HG02571 (cell line): ENCODE measurements around the gene RAB37.
A peak's percentile ranks its signal among the peaks of the same experiment; 100 is the strongest.

Experiments
- ATAC-seq: cut with Tn5 transposase; IDR thresholded peaks from one replicate; pipeline ENCODE4 v1.9.1; 2021; ENCODE audit warnings: mild to moderate bottlenecking, moderate library complexity; ENCODE audit not compliant: unreplicated experiment

RAB37 gene

GRCh38 chr17:74760404-74761105, 23.5 kb downstream of the RAB37 start:
- ATAC-seq, result no peak

GRCh38 chr17:74761419-74761818, 24.4 kb downstream of the RAB37 start:
- no peak for ATAC-seq

GRCh38 chr17:74761931-74762330, 24.9 kb downstream of the RAB37 start:
- no peak for ATAC-seq

DNA sequence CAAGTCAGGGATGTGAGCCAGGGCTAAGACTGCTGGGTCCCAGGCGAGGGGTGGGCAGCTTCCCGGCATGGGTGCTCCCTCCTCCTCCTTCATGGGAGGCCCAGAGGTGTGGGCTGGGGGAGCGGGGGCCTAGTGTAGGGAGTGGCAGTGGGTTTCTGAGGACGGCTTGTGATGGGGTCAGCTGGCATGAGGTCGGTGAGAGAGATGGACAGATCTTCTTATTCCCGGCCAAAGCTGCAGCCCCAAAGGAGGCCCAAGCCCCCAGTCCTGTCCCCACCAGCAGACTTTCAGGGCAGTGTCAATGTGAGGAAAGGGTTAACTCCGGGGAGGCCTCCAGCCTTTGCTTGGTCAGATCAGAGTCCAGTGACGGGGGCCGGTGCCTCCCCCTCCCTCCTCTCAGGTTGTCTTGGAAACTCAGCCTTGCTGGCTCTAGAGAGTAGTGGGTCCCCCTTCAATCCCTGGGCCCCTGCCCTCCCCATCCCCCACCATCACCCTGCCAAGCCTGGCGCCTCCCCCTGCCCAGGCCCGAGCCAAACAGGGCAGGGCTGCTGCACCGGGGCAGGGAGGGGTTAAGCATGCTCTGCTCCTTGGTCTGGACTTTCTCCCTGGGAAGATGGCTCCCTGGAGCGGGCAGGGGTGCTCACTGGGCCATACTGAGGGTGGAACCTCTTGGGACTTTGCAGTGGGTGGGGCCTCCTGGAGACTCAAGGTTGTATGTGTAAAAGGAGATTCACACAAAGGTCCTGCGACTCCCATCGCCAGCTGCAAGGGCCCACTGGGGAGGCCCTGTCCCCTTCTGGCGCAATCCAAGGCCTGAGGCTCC, 26.7 kb downstream of the RAB37 start:
- ATAC-seq, result no peak

GRCh38 chr17:74764751-74765286, 27.8 kb downstream of the RAB37 start:
- no peak for ATAC-seq

DNA sequence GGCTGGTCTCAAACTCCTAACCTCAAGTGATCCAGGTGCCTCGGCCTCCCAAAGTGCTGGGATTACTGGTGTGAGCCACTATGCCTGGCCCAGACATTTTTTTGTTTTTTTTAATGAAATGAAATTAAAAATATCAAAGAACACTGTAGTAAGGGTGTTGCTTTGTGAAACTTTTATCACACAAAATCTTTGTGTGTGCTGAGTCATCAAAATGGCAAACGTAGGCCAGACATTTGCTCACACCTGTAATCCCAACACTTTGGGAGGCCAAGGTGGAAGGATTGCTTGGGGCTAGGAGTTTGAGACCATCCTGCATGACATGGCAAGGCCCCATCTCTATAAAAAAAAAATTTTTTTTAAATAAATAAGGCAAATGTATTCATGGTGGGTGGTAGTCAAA, 29.4 kb downstream of the RAB37 start:
- no peak for ATAC-seq

DNA sequence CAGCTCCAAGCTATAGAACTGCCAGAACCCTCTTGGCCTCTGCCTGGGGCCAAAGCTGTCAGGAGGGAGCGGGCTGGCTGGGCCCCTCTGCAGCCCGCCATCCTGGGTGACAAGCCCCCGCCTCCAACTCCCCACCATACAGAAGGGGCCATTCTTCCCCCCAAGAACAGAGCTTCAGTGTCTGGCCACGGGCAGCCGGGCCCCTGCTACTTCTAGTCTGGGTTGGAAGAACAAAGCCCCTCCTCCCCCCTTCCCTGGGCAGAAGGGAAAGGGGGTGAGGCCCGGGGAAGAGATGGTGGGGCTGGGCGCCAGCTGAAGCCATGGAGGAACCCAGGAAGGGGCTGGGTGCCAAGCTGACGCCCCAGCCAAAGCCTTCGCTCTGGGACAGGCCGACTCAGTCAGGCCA, 30.1 kb downstream of the RAB37 start:
- ATAC-seq, result no peak

GRCh38 chr17:74768069-74768762, 31.2 kb downstream of the RAB37 start:
- no peak for ATAC-seq

- ATAC-seq, result no peak
Measured at GRCh38 chr17:74768763-74769114, 31.7 kb downstream of the RAB37 start.

DNA sequence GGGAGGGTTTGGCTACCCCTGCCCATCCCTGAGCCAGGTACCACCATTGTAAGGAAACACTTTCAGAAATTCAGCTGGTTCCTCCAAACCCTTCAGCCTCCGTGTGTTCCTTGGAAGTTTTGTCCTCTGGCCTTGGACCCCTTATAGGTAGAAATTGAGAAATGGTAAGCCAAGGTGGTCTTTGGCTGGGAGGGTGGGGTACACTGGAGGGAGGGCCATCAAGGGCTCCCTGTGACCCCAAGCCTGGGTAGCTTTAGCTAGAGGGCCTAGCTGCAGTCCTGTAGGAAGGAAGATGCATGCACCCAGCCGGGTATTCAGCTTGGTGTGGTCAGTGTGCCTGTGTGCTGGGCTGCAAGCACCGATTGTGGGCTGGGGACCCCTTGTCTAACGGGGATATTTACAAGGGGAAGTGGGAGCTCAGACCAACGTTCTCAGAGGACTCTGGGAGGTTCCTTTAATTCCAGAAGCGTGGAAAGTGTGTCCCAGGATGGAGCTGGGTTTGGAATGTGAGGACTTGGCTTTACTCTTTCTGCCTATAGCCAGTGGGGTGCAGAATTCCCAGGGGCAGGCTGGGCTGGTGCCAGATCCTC, 32.3 kb downstream of the RAB37 start:
- ATAC-seq, result no peak

DNA sequence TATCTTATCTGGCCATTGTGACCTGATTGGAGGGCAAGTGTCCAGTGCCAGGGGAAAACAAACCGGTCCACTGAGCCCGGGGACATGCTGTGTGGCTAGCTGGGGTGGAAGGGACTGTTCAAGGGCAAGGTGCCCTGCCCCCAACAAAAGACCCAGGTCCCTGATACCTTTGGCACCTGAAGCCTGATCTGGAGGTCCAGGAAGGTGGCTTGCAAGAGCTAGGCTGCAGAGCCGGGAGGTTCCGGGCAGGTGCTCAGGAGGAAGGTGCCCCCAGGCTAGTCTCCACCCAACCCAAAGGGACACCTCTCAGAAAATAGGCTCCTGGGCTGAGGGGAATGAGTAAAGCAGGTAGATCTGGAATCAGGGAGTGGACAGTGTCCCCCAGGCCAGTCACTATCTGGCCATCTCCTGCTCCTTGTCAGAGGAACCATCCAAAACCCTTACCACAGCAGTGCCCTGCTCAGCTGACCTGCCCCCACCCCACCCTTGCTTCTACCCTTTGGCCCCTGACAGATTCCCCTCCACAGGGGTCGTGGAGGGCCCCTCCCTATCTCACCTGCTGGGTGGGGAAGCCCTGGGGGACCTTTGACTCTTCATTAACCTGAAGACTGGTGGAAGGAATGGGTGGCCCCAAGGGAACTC, 32.9 kb downstream of the RAB37 start:
- no peak for ATAC-seq

GRCh38 chr17:74770498-74771318, 33.7 kb downstream of the RAB37 start:
- ATAC-seq, result no peak

- ATAC-seq, result no peak
Measured at GRCh38 chr17:74771319-74771914, 34.4 kb downstream of the RAB37 start.

DNA sequence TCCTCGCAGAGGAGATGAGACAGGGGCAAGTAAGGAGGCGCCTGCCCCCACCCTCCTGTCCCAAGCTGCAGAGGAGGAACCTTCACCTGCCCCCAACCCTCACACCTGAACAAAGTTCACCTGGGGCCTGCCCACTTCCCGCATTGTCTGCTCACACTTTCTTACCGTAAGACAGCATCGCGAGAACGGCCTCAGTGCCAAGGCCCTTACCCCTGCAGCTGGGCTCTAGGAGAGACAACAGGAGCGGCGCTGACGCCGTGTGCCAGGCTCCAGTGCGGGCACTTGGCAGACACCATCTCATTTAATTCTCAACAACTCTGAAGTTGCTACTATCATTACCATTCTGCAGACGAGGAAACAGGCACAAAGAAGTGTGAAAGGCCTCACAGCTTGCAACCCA, 35.0 kb downstream of the RAB37 start:
- ATAC-seq, result no peak

DNA sequence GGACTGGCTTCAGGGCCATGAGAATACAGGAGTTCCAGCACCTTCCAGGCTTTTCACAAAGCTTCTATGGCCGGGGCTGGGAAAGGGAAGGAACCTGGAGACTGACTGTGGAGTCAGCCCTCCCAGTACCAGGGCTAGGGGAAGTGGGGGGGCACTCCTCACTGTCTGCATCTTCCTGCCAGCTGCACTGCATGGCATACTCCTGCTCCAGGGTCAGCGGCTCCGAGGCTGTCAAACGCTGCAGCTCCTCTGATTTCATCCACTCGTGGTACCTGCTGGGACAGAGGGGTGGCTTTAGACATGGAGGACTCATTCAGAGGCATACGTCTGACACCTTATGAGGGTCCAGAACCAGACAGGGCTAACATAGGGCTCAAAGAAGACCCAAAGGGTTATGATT, 36.4 kb downstream of the RAB37 start:
- no peak for ATAC-seq

GRCh38 chr17:74773871-74774286, 36.8 kb downstream of the RAB37 start:
- no peak for ATAC-seq

DNA sequence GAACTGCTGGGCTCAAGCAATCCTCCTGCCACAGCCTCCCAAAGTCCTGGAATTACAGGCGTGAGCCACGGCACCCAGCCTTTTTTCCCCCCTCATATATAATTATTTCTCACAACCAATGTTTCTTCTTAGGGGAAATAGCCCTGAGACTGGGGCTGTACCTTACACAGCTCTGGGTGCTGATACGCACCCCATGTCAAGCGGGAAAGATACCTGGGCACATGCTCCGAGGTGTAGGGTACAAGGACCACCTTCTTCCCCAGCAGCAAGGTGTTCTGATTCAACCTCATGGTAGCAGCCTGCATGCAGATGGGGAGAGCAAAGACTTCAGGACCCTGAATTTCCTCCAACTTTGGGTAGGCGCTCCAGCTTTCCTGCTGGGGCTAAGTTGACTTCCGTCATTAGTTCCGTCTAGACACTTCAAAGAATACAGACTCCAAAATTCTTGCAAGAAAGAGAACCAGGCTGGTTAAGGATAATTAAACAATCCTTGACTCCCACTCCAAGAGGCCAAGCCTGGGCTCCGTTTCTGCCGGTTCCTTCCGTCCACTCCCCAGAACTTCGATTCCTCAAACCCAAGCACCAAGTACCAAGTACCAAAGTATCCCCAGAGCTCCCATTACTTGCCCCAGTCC, 38.5 kb downstream of the RAB37 start:
- ATAC-seq, result no peak

DNA sequence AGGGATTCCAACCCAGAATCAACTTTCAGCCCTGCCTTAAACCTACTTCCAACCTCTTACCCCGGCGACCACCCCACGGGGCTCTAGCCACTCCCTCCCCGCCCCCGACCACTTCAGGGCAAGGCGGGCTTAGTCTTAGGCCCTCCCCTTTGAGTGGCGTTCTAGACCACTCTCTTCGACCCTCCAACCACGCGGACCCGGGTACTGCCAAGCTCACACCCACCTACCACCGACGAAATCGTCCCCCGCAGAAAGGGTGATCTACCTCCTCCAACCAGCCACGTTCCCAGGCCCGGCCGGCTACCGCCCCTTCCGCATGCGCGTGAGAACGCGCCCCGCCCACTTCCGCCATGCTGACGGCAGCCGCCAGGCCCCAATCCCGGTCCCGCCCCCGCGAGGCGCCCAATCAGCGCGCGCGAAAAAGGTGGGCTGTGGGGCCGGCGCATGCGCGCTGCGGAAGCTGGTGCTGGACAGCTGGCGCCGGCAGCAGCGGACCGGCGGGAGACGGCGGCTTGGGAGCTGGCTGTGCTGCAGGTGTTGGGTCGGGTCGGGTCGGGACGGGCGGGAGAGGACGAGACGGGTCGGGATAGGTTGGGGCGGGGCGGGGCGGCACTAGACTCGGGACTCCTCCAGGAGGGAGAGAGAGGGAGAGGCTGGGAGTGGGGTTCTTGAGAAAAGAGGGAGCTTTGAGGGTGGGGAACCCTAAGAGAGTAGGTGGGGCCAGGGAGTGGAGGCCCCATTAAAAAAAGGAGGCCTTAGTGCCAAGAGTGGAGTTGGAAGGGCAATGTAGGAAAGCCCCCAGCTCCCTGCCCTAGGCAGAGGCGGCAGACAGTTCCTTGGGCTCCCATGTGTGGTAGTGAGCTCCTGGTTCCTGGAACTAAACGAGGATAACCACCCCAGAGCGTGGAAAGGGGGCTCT, 39.2 kb downstream of the RAB37 start, which contains the start of gene NAT9:
NAT9 (minus strand) TSS at position 302 of the 919 bp plus-strand sequence. CDS start 647 bp downstream, outside the sequence.
- ATAC-seq, result peak; percentile 74
